A549 treated with AZD9567 at 1 μM for 4 hours (cell line): Measurements from ENCODE around the gene SLITRK6. TPM values are rescaled to one million over a fixed set of nuclear protein-coding genes. Genes with fewer than 3 reads are reported as not detected.

Experiments used
- total RNA-seq: library from RNA; stranded (reverse); fragments of 200-300 nt; extraction: Qiagen RNA extraction; gene quantifications from 5 replicates; pipeline ENCODE4 v1.2.3, GENCODE V29; 2022; ENCODE audit not compliant: insufficient read depth

The SLITRK6 gene, protein sequence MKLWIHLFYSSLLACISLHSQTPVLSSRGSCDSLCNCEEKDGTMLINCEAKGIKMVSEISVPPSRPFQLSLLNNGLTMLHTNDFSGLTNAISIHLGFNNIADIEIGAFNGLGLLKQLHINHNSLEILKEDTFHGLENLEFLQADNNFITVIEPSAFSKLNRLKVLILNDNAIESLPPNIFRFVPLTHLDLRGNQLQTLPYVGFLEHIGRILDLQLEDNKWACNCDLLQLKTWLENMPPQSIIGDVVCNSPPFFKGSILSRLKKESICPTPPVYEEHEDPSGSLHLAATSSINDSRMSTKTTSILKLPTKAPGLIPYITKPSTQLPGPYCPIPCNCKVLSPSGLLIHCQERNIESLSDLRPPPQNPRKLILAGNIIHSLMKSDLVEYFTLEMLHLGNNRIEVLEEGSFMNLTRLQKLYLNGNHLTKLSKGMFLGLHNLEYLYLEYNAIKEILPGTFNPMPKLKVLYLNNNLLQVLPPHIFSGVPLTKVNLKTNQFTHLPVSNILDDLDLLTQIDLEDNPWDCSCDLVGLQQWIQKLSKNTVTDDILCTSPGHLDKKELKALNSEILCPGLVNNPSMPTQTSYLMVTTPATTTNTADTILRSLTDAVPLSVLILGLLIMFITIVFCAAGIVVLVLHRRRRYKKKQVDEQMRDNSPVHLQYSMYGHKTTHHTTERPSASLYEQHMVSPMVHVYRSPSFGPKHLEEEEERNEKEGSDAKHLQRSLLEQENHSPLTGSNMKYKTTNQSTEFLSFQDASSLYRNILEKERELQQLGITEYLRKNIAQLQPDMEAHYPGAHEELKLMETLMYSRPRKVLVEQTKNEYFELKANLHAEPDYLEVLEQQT
- total RNA-seq: 0.08 to 0.13 TPM (median 0.11 TPM) in 4 of 5 replicates, not detected in the other

GRCh38 chr13:85799097-85799582 lies at the start of gene SLITRK6:
SLITRK6 (minus strand) TSS chr13:85799419; CDS start chr13:85796508, 2,911 bp downstream.

